Left ventricle myocardium inferior (tissue), 1 donor: ENCODE data around the gene DOK3. TPM values are rescaled to one million over a fixed set of nuclear protein-coding genes. Genes with fewer than 3 reads are reported as not detected.
A peak's percentile ranks its signal among the peaks of the same experiment; 100 is the strongest.

Experiments used
- DNase-seq: peaks from one replicate; pipeline ENCODE4 v3.0.0-alpha.2; 2020
- H3K27ac ChIP-seq: fragments of 200-600 bp; replicated peaks from 2 replicates; pipeline ENCODE4 v1.8.0; 2021
- H3K27me3 ChIP-seq: fragments of 200-600 bp; 2 replicates; pipeline ENCODE4 v1.8.0; 2021; ENCODE audit warnings: low read depth
- H3K36me3 ChIP-seq: fragments of 200-600 bp; 2 replicates; pipeline ENCODE4 v1.8.0; 2021
- H3K4me1 ChIP-seq: fragments of 200-600 bp; 2 replicates; pipeline ENCODE4 v1.8.0; 2021
- H3K4me3 ChIP-seq: fragments of 200-600 bp; 2 replicates; pipeline ENCODE4 v1.8.0; 2021; ENCODE audit warnings: mild to moderate bottlenecking, moderate library complexity
- H3K9me3 ChIP-seq: fragments of 200-600 bp; replicated peaks from 2 replicates; pipeline ENCODE4 v1.8.0; 2021
- CTCF ChIP-seq: fragments of 200-600 bp; IDR thresholded peaks from 2 replicates; pipeline ENCODE4 v1.8.0; 2021; ENCODE audit warnings: antibody characterized with exemption, mild to moderate bottlenecking, borderline replicate concordance
- intact Hi-C: fragments of 100-400 bp; cut with micrococcal nuclease; formaldehyde crosslinking; loops from one replicate; pipeline ENCODE4 v1.11.0; 2022
- total RNA-seq: library from RNA; stranded (reverse); fragmentation: NEBNext Ultra II Directional; extraction: Animal tissue kit (Norgen Biotek cat#: 25700); gene quantifications from one replicate; pipeline ENCODE4 v1.2.1, GENCODE V29; 2021
- donor health status: DM: no; HTN: yes; CAD: no; lungs with severe emphysema.

DOK3 gene
- total RNA-seq, 1 donor from 2014 or later, result 3.3 TPM

GRCh38 chr5:177474846-177475562 is 34.6 kb downstream of the DOK3 start:
- Histone ChIP-seq H3K9me3 (no peaks in the 10 kb centered on the region), H3K27ac (peak overlapping the region; percentile 92), H3K4me3 (no peak overlapping the region), H3K36me3 (no peaks in the 10 kb centered on the region), H3K27me3 (peaks cover 76% of the 10 kb centered on the region), H3K4me1 (peaks cover 77% of the 10 kb centered on the region)
- no peak for DNase-seq
- no peak for TF ChIP-seq CTCF
- intact Hi-C loops, result no loop called here

GRCh38 chr5:177474002-177474476 is 35.6 kb downstream of the DOK3 start:
- peak overlapping the region; percentile 92 for H3K27ac ChIP-seq
- peaks cover 77% of the 10 kb centered on the region for H3K4me1 ChIP-seq
- peak overlapping the region; percentile 79 for H3K4me3 ChIP-seq
- H3K27me3 ChIP-seq, result peaks cover 85% of the 10 kb centered on the region
- no peaks in the 10 kb centered on the region for H3K36me3 ChIP-seq
- no peak for TF ChIP-seq CTCF
- no peaks in the 10 kb centered on the region for H3K9me3 ChIP-seq
- intact Hi-C loops, result no loop called here
- DNase-seq, result no peak

- intact Hi-C loops, result no loop called here
- Histone ChIP-seq H3K27ac (peak within 1 kb of the TSS; percentile 92), H3K4me1 (peaks cover 77% of the 10 kb centered on the region), H3K4me3 (peak within 1 kb of the TSS; percentile 79), H3K27me3 (peaks cover 89% of the 10 kb centered on the region), H3K36me3 (no peaks in the 10 kb centered on the region), H3K9me3 (no peaks in the 10 kb centered on the region)
- no peak for TF ChIP-seq CTCF
- peak; percentile 63 for DNase-seq
Observed at GRCh38 chr5:177473443-177474001, 36.1 kb downstream of the DOK3 start, which contains the start of gene DBN1. Gene DBN1, minus strand, starts transcription at chr5:177473634. Its CDS starts 113 bp downstream, at chr5:177473521.

GRCh38 chr5:177472460-177473442 is 36.9 kb downstream of the DOK3 start:
- no peak for DNase-seq
- peaks cover 75% of the 10 kb centered on the region for H3K4me1 ChIP-seq
- H3K27ac ChIP-seq, result peak overlapping the region; percentile 92
- H3K36me3 ChIP-seq, result no peaks in the 10 kb centered on the region
- no peak for TF ChIP-seq CTCF
- H3K9me3 ChIP-seq, result no peaks in the 10 kb centered on the region
- peaks cover 94% of the 10 kb centered on the region for H3K27me3 ChIP-seq
- intact Hi-C loops, result no loop called here
- H3K4me3 ChIP-seq, result peak overlapping the region; percentile 79
